Measurements from ENCODE around the gene TMEM219. TPM values are rescaled to one million over a fixed set of nuclear protein-coding genes. Genes with fewer than 3 reads are reported as not detected.

Gene TMEM219
- total RNA-seq, 2 donors from 2014 or later: 52.5 to 63.8 TPM

- H3K27ac Mint-ChIP-seq: peak overlapping the region; percentile 58 to 73
- DNase-seq (ENCODE audit: low spot score in 2 of 2): no peak
- H3K36me3 Mint-ChIP-seq: peaks cover 0 to 16% of the 10 kb centered on the region in 2 donors
- no peak for ATAC-seq
- H3K9me3 Mint-ChIP-seq: no peaks in the 10 kb centered on the region
These were observed 25.1 kb downstream of the TMEM219 start for GRCh38 chr16:29986931-29987330.

- DNase-seq (ENCODE audit: low spot score in 2 of 2): no peak
- no peaks in the 10 kb centered on the region for H3K9me3 Mint-ChIP-seq
- H3K27ac Mint-ChIP-seq: peak overlapping the region in 1 of 2 donors; percentile 62
- ATAC-seq: no peak
- peaks cover 0 to 16% of the 10 kb centered on the region in 2 donors for H3K36me3 Mint-ChIP-seq
These were observed 25.6 kb downstream of the TMEM219 start for GRCh38 chr16:29987371-29988085.

GRCh38 chr16:29988346-29989075, 26.6 kb downstream of the TMEM219 start:
- peaks cover 0 to 15% of the 10 kb centered on the region in 2 donors for H3K36me3 Mint-ChIP-seq
- no peak for ATAC-seq
- peak overlapping the region; percentile 62 to 81 for H3K27ac Mint-ChIP-seq
- no peaks in the 10 kb centered on the region for H3K9me3 Mint-ChIP-seq
- DNase-seq (ENCODE audit: low spot score in 2 of 2): no peak

- DNase-seq (ENCODE audit: low spot score in 2 of 2): no peak
- no peaks in the 10 kb centered on the region for H3K9me3 Mint-ChIP-seq
- peaks cover 0 to 10% of the 10 kb centered on the region in 2 donors for H3K36me3 Mint-ChIP-seq
- no peak for ATAC-seq
- H3K27ac Mint-ChIP-seq: peak overlapping the region; percentile 62 to 81
These were observed 27.4 kb downstream of the TMEM219 start for GRCh38 chr16:29989111-29989858.

DNA sequence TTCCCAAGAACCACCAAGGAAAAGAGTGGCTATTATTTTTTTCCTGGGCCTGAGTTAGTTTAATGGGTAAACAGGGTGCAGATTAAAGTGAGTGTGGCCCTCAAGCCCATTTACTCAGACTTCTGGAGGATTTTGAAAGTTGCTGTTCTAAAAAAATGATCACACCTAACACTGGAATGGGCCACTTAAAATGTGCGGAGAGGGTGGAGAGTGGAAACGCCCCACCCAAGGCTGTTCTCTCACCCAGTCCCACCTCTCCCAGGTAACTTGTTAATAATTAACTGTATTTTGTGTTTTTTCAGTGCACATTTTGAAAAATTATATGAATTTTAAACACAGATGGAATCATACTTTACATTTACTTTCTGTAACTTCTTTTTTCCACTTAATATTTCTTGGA, 28.2 kb downstream of the TMEM219 start:
- no peak for ATAC-seq
- Mint-ChIP-seq H3K36me3 (peaks cover 0 to 17% of the 10 kb centered on the region in 2 donors), H3K9me3 (no peaks in the 10 kb centered on the region)

DNA sequence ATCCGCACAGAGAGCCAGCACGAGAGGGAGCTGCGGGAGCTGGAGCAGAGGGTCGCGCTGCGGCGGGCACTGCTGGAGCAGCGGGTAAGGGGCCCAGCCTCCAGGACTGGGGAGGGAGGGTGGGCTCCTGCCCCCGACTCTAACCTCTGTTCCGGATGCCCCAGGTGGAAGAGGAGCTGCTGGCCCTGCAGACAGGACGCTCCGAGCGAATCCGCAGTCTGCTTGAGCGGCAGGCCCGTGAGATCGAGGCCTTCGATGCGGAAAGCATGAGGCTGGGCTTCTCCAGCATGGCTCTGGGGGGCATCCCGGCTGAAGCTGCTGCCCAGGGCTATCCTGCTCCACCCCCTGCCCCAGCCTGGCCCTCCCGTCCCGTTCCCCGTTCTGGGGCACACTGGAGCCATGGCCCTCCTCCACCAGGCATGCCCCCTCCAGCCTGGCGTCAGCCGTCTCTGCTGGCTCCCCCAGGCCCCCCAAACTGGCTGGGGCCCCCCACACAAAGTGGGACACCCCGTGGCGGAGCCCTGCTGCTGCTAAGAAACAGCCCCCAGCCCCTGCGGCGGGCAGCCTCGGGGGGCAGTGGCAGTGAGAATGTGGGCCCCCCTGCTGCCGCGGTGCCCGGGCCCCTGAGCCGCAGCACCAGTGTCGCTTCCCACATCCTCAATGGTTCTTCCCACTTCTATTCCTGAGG, 29.1 kb downstream of the TMEM219 start:
- no peak overlapping the region for H3K27ac Mint-ChIP-seq
- no peaks in the 10 kb centered on the region for H3K9me3 Mint-ChIP-seq
- peaks cover 3 to 20% of the 10 kb centered on the region in 2 donors for H3K36me3 Mint-ChIP-seq
- ATAC-seq (no peak), DNase-seq (ENCODE audit: low spot score in 2 of 2) (no peak)

More for the DNA sequence above, 28.2 kb downstream of the TMEM219 start:
- DNase-seq (ENCODE audit: low spot score in 2 of 2): no peak
- peak overlapping the region in 1 of 2 donors; percentile 7 for H3K27ac Mint-ChIP-seq

GRCh38 chr16:29991571-29991904, 29.7 kb downstream of the TMEM219 start:
- no peaks in the 10 kb centered on the region for H3K9me3 Mint-ChIP-seq
- no peak for ATAC-seq
- DNase-seq (ENCODE audit: low spot score in 2 of 2): no peak
- H3K27ac Mint-ChIP-seq: no peak overlapping the region
- peaks cover 8 to 22% of the 10 kb centered on the region in 2 donors for H3K36me3 Mint-ChIP-seq

GRCh38 chr16:29992344-29992967, 30.6 kb downstream of the TMEM219 start:
- H3K27ac Mint-ChIP-seq: peak overlapping the region; percentile 46 to 92

DNA sequence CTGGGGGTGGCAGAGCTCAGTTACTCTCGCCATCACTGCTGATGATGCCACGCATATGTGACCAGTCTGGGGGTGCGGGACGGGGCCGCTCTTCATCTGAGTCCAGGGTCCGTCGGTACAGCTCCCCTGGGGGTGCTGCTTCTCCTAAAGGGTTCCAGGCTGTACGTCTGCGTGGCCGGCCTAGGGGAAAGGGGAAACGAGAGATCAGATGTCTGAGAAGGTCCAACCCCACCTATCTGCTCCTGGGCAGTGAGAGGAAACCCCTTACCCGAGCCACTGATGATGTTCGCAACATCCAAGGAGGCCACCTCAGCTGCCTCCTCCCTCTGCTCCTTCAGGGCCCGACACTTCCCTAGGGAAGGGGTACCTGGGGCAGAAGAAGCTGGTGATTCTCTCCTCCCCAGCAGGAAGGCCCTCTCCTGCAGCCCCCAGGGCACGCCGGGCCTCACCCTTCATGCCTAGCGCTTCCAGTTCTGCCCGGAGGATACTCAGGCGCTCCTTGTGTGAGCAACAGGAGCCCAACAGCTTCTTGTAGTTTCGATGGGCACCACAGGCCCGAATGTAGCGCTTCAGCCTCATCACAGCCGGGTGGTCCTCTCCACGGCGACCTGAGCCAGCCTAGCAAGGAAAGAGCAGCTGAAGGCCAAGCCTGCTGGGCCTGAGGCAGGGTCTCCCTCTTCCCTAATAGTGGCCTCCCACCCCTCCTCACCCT, 31.5 kb downstream of the TMEM219 start:
- no peak for DNase-seq (ENCODE audit: low spot score in 2 of 2)
- peak overlapping the region; percentile 98 to 99 for H3K27ac Mint-ChIP-seq
- no peaks in the 10 kb centered on the region for H3K9me3 Mint-ChIP-seq
- H3K36me3 Mint-ChIP-seq: peaks cover 17 to 27% of the 10 kb centered on the region in 2 donors
- ATAC-seq: no peak

More at GRCh38 chr16:29992344-29992967, 30.6 kb downstream of the TMEM219 start:
- peaks cover 13 to 27% of the 10 kb centered on the region in 2 donors for H3K36me3 Mint-ChIP-seq
- no peaks in the 10 kb centered on the region for H3K9me3 Mint-ChIP-seq
- ATAC-seq: no peak
- DNase-seq (ENCODE audit: low spot score in 2 of 2): no peak

DNA sequence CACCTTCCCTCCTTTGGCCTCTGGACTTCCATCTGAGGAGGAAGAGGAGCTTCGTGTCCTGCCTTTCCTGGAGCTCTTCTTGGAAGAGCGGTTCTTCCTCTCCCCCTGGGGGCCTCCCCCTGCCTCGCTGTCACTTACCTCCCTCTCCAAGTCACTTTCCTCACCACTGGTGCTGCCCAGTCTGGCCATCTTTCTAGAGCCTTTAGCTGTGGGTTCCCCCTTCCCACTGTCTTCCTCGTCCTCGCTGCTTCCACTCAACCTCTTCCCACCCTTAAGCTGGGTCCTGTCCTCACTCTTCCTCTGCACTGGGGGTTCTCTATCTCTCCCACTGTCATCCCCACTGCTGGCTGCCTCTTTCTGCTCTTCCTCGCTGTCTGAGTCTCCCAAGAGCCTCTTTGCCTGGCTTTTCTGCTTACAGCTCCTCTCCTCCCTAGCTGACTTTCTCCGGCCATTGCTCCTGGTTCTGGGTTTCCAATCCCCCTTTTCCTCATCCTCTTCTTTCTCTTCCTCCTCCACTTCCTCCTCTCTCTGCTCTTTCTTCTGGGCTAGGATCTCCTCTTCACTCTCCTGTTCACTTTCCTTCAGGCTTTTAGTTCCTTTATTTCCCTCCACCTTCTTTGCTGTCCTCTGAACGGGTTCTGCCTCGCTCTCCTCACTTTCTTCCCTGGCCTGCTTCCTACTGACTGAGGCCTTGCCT, 32.2 kb downstream of the TMEM219 start:
- H3K27ac Mint-ChIP-seq: peak overlapping the region; percentile 98 to 99
- no peak for ATAC-seq
- no peaks in the 10 kb centered on the region for H3K9me3 Mint-ChIP-seq
- H3K36me3 Mint-ChIP-seq: peaks cover 17 to 27% of the 10 kb centered on the region in 2 donors
- no peak for DNase-seq (ENCODE audit: low spot score in 2 of 2)

GRCh38 chr16:29994600-29995323, 32.9 kb downstream of the TMEM219 start:
- no peaks in the 10 kb centered on the region for H3K9me3 Mint-ChIP-seq
- H3K36me3 Mint-ChIP-seq: peaks cover 17 to 27% of the 10 kb centered on the region in 2 donors
- peak overlapping the region; percentile 98 to 99 for H3K27ac Mint-ChIP-seq
- DNase-seq (ENCODE audit: low spot score in 2 of 2) (peak in 1 of 2 donors; percentile 78), ATAC-seq (peak in 1 of 2 donors; percentile 34)

GRCh38 chr16:29995324-29995910, 33.5 kb downstream of the TMEM219 start, which contains the start of gene HIRIP3:
Gene HIRIP3, minus strand, starts transcription at chr16:29995617. Its CDS starts 12 bp downstream, at chr16:29995605.
- Mint-ChIP-seq H3K36me3 (peaks cover 17 to 27% of the 10 kb centered on the region in 2 donors), H3K27ac (peak within 1 kb of the TSS; percentile 98 to 99), H3K9me3 (no peaks in the 10 kb centered on the region)
- DNase-seq (ENCODE audit: low spot score in 2 of 2) (peak; percentile 85 to 91), ATAC-seq (peak; percentile 65 to 69)

- Mint-ChIP-seq H3K27ac (peak within 1 kb of the TSS; percentile 98 to 99), H3K9me3 (no peaks in the 10 kb centered on the region), H3K36me3 (peaks cover 17 to 27% of the 10 kb centered on the region in 2 donors)
- ATAC-seq (peak; percentile 99), DNase-seq (ENCODE audit: low spot score in 2 of 2) (peak; percentile 99)
These were observed 34.3 kb downstream of the TMEM219 start, which contains the start of gene INO80E for GRCh38 chr16:29995911-29996765. Gene INO80E, plus strand, starts transcription at chr16:29996241. Its CDS starts 70 bp downstream, at chr16:29996311.
